LNCaP clone FGC (cell line): ENCODE results near the gene C10orf105.

ENCODE experiments used
- DNase-seq: peaks from one replicate; pipeline ENCODE4 v3.0.0-alpha.2; 2011; ENCODE audit warnings: low read depth
- H3K4me3 ChIP-seq: 2 replicates; pipeline ENCODE4 v1.5.1; 2011; ENCODE audit warnings: mild to moderate bottlenecking, low read depth, low read length, control low read depth
- TF ChIP-seq, protein P1 (sequence below): IDR thresholded peaks from 2 replicates; pipeline ENCODE4 v1.5.1; 2012; ENCODE audit warnings: mild to moderate bottlenecking; ENCODE audit not compliant: control insufficient read depth, insufficient read depth; ENCODE audit errors: extremely low read depth

Gene C10orf105

DNA sequence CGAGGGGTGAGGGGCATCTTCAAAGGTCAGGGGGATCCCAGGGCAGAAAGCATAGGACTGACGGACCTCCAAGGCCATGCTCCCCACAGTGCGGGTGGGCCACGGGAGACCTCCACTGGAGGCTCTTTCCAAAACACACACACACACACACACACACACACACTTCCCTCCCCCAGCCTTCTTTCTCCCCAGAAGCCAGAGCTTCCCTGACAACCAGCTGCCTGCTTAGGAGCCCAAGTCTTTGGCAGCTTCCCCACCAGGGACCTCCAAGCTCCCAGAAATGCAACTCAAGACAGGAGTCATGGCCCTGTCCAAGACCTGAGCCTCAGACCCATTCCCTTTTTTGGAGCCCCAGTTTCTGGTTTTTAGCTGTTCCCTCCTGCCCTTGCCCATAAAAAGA, 710 bp upstream of the C10orf105 start:
- TF ChIP-seq, protein P1, sequence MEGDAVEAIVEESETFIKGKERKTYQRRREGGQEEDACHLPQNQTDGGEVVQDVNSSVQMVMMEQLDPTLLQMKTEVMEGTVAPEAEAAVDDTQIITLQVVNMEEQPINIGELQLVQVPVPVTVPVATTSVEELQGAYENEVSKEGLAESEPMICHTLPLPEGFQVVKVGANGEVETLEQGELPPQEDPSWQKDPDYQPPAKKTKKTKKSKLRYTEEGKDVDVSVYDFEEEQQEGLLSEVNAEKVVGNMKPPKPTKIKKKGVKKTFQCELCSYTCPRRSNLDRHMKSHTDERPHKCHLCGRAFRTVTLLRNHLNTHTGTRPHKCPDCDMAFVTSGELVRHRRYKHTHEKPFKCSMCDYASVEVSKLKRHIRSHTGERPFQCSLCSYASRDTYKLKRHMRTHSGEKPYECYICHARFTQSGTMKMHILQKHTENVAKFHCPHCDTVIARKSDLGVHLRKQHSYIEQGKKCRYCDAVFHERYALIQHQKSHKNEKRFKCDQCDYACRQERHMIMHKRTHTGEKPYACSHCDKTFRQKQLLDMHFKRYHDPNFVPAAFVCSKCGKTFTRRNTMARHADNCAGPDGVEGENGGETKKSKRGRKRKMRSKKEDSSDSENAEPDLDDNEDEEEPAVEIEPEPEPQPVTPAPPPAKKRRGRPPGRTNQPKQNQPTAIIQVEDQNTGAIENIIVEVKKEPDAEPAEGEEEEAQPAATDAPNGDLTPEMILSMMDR, result no peak
- DNase-seq, result no peak
- no peak overlapping the region for H3K4me3 ChIP-seq

DNA sequence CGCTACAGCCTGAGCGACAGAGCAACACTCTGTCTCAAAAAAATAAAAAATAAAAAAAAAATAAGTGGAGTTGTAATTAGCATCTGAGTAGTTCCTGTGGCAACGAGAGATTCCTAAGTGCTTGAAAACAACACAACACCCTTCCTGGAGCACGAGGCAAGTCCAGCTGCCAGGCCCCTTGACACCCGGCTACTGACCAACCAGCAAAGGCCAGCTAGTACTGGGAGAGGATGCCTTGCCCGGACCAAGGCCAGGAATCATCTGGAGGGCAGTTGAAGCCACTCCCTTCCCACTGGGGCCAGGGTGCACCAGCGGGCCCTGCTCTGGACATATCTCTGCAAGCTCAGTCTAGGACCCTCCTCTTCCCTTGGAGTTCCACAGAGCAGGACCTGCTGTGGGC, 536 bp downstream of the C10orf105 start:
- H3K4me3 ChIP-seq, result no peak overlapping the region
- no peak for DNase-seq
- TF ChIP-seq, protein P1, result no peak

DNA sequence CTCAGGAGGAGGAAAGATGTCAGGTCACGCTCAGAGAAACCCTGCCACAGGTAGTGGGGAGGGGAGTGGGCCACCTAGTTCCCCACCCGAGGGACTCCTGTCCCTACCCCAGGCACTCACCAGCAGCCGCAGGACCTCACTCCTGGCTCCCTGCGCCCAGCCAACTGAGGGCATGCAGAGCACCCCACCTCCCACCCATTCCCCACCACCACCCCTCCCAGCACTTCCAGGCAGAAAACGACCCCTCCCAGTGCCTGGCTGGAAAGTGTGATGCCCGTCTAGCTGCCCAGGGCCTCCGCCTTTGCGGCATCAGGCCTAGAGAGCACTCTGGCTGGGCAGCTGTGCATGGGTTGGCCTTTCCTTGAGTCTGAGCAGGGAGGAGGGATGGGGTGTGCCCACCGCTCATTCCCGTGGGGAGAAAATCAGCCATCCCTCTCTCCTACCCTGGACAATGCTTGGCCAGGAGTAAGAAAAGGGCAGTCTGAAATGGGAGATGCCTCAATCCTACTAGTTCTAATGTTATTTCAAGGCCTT, 1.3 kb downstream of the C10orf105 start:
- no peak for DNase-seq
- TF ChIP-seq, protein P1, result no peak
- H3K4me3 ChIP-seq, result no peak overlapping the region

DNA sequence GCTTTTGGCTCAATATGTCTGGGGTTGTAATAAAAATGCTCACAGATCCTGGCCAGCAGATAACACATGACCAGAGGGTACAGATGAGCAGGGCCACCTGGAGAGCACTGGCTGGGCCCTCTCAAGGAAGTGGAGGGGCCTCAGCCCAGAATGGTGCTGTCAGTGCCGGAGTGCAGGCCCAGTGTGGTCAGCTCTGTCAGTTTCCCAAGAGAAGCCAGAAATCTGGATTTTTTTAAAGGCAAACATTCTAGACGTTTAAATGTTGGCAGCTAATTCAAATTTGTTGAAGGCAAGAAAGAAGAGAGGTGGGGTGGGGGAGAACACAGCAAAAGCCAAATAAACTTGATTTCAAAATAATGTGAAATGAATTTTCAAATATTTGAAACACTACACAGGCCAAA, 2.0 kb downstream of the C10orf105 start:
- H3K4me3 ChIP-seq, result no peak overlapping the region
- TF ChIP-seq, protein P1, result no peak
- DNase-seq, result no peak

DNA sequence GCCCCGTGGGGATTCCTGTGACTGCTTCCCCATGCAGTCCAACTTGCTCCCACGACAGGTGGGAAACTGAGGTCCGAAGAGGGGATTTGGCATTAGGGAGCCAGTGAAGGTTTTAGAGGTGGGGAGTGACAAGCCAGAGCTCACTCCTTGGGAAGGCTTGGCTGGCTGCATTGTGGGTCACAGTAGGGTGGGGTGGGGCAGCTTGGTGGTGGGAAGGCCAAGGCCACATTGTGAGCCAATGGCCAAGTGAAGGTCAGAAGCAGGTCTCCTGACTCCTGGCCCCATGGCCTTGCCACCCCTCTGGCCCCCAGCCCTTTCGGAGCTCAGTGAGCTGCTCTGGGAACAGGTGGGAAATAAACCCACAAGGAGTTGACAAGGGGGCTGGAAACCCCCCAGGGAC, 2.5 kb downstream of the C10orf105 start:
- DNase-seq, result no peak
- H3K4me3 ChIP-seq, result no peak overlapping the region
- TF ChIP-seq, protein P1, result no peak

DNA sequence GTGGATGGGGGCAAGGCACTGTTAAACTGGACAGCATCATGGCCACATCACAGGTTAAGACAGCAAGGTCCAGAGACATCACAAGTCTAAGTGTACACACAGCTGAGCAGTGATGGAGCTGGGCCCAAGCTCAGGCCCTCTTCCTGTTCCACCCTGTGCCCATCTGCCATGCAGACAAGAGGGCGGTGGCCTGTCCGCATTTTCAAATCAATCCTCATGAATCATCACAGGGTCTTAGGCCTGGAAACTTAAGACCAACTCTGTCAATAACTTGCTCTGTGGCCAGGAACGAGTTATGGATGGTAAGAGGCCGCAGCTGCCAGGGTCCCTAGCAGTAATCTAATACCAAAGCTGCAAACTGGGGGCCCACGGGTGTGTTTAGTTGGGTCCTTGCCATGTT, 3.2 kb downstream of the C10orf105 start:
- TF ChIP-seq, protein P1, result no peak
- DNase-seq, result no peak
- no peak overlapping the region for H3K4me3 ChIP-seq

DNA sequence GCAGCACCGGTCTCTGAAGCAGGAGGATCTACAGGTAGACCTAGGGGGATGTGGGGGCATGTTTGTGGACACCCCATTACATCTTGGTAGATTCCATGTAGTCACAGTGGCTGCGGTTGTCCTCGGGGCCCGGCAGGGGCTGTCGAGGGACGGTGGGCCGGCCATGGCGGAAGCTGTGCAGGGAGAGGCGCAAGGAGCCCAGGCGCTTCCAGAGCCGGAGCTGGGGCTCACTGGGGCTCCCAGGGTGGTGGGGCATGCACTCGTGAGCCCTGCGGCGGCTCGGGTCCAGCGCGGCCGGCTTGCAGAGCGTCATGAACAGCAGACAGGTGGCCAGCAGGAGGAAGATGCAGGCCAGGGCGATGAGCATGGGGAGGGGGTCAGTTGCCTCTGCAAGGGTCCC, 3.7 kb downstream of the C10orf105 start:
- H3K4me3 ChIP-seq, result no peak overlapping the region
- TF ChIP-seq, protein P1, result no peak
- no peak for DNase-seq
